Neutrophil (primary cell): Measurements from ENCODE around the gene RNF166.

Source experiments
- H3K27ac ChIP-seq: fragments of 200-600 bp; sonication (generic); 2 replicates; pipeline ENCODE4 v1.5.1; 2016; ENCODE audit warnings: mild to moderate bottlenecking, moderate library complexity
- H3K27me3 ChIP-seq: fragments of 200-600 bp; sonication (generic); 2 replicates; pipeline ENCODE4 v1.6.0; 2016; ENCODE audit warnings: mild to moderate bottlenecking
- H3K36me3 ChIP-seq: fragments of 200-600 bp; sonication (generic); 2 replicates; pipeline ENCODE4 v1.5.1; 2017
- H3K4me1 ChIP-seq, 2 experiments: fragments of 200-600 bp in 1 of 2; sonication (generic) in 1 of 2; 1 replicate in 1 of 2; 2 replicates in 1 of 2; pipeline versions ENCODE4 v1.5.1 to v1.6.1; 2013 to 2016; ENCODE audit warnings: low read depth in 1 of 2, low read length in 1 of 2, mild to moderate bottlenecking in 1 of 2, moderate library complexity in 1 of 2; ENCODE audit not compliant: control insufficient read depth in 1 of 2, insufficient read depth in 1 of 2
- H3K4me3 ChIP-seq, 2 experiments: fragments of 200-600 bp in 1 of 2; sonication (generic) in 1 of 2; 1 replicate in 1 of 2; 2 replicates in 1 of 2; pipeline ENCODE4 v1.5.1; 2013 to 2016; ENCODE audit warnings: low read depth in 1 of 2, low read length in 1 of 2, mild to moderate bottlenecking in 1 of 2, moderate library complexity in 1 of 2
- H3K9me3 ChIP-seq: fragments of 200-600 bp; sonication (generic); 2 replicates; pipeline ENCODE4 v1.5.1; 2016
- TF ChIP-seq, protein P1 (sequence below): fragments of 200-600 bp; sonication (generic); IDR thresholded peaks from 2 replicates; pipeline ENCODE4 v1.5.1; 2016; ENCODE audit warnings: antibody characterized with exemption

RNF166 gene

GRCh38 chr16:88730632-88731607 lies 24.7 kb upstream of the RNF166 start:
- H3K27me3 ChIP-seq, result no peaks in the 10 kb centered on the region

DNA sequence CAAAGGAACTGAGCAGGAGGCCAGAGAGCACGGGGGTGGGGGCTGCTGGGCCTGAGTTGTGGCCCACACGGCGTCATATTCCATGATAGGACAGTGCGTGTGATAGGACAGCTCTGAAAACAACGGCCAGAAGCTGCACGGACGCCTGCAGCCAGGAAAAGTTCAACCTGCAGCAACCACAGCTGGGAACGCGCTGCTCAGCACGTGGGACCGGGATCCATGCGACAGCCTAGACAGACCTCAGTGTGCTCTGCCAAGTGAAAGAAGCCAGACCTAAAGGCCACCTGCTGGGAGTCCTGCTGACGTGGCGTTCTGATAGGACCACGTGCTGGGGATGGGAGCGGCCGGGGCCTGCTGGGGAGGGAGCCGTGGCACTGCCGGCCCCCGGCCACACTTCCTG lies 21.7 kb upstream of the RNF166 start:
- Histone ChIP-seq H3K36me3 (peaks cover 46% of the 10 kb centered on the region), H3K4me1 (no peaks in the 10 kb centered on the region), H3K27me3 (no peaks in the 10 kb centered on the region), H3K9me3 (no peaks in the 10 kb centered on the region), H3K4me3 (no peak overlapping the region), H3K27ac (no peak overlapping the region)
- TF ChIP-seq, protein P1, sequence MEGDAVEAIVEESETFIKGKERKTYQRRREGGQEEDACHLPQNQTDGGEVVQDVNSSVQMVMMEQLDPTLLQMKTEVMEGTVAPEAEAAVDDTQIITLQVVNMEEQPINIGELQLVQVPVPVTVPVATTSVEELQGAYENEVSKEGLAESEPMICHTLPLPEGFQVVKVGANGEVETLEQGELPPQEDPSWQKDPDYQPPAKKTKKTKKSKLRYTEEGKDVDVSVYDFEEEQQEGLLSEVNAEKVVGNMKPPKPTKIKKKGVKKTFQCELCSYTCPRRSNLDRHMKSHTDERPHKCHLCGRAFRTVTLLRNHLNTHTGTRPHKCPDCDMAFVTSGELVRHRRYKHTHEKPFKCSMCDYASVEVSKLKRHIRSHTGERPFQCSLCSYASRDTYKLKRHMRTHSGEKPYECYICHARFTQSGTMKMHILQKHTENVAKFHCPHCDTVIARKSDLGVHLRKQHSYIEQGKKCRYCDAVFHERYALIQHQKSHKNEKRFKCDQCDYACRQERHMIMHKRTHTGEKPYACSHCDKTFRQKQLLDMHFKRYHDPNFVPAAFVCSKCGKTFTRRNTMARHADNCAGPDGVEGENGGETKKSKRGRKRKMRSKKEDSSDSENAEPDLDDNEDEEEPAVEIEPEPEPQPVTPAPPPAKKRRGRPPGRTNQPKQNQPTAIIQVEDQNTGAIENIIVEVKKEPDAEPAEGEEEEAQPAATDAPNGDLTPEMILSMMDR, result no peak

More at GRCh38 chr16:88730632-88731607, 24.7 kb upstream of the RNF166 start:
- H3K9me3 ChIP-seq, result no peaks in the 10 kb centered on the region
- no peak overlapping the region for H3K27ac ChIP-seq
- TF ChIP-seq, protein P1, result no peak
- peaks cover 44% of the 10 kb centered on the region for H3K36me3 ChIP-seq
- H3K4me1 ChIP-seq, result no peaks in the 10 kb centered on the region
- H3K4me3 ChIP-seq, result no peak overlapping the region

- H3K27ac ChIP-seq, result no peak overlapping the region
- H3K4me3 ChIP-seq, result no peak overlapping the region
- H3K27me3 ChIP-seq, result no peaks in the 10 kb centered on the region
- TF ChIP-seq, protein P1, result no peak
- no peaks in the 10 kb centered on the region for H3K4me1 ChIP-seq
- peaks cover 49% of the 10 kb centered on the region for H3K36me3 ChIP-seq
- no peaks in the 10 kb centered on the region for H3K9me3 ChIP-seq
These were observed 20.8 kb upstream of the RNF166 start for GRCh38 chr16:88726981-88727380.

- Histone ChIP-seq H3K36me3 (peaks cover 55% of the 10 kb centered on the region), H3K4me3 (no peak overlapping the region), H3K9me3 (no peaks in the 10 kb centered on the region), H3K4me1 (no peaks in the 10 kb centered on the region), H3K27me3 (no peaks in the 10 kb centered on the region), H3K27ac (no peak overlapping the region)
- TF ChIP-seq, protein P1, result no peak
These were observed 20.2 kb upstream of the RNF166 start for GRCh38 chr16:88726408-88726749.

- H3K9me3 ChIP-seq, result no peaks in the 10 kb centered on the region
- H3K4me1 ChIP-seq, result no peaks in the 10 kb centered on the region
- TF ChIP-seq, protein P1, result no peak
- peaks cover 60% of the 10 kb centered on the region for H3K36me3 ChIP-seq
- no peak overlapping the region for H3K27ac ChIP-seq
- no peaks in the 10 kb centered on the region for H3K27me3 ChIP-seq
- H3K4me3 ChIP-seq, result no peak overlapping the region
These were observed 19.6 kb upstream of the RNF166 start for GRCh38 chr16:88725609-88726407.
